Memory B cell (primary cell): ENCODE data around the gene CNIH3.
"Not testable (repeated sequence)": the region's sequence is repeated elsewhere in the genome, so short reads cannot be mapped to it uniquely, and the experiment has no call there.

Experiments
- ATAC-seq: fragments of 150-1000 bp; cut with Tn5 transposase; 2 replicates; pipeline ENCODE4 v1.10.0; 2021; ENCODE audit warnings: low read depth, mild to moderate bottlenecking, moderate library complexity
- DNase-seq, 2 donors: peaks; one replicate each; pipeline ENCODE4 v3.0.0; 2022; ENCODE audit warnings: low spot score in 2 of 2
- H3K27ac Mint-ChIP-seq: one replicate; pipeline ENCODE4 v1.8.0; 2022; ENCODE audit warnings: mild to moderate bottlenecking, moderate library complexity, mixed read lengths
- H3K27me3 Mint-ChIP-seq: one replicate; pipeline ENCODE4 v1.8.0; 2022; ENCODE audit warnings: mixed read lengths
- H3K36me3 Mint-ChIP-seq: one replicate; pipeline ENCODE4 v1.8.0; 2022; ENCODE audit warnings: mild to moderate bottlenecking, mixed read lengths
- H3K4me1 Mint-ChIP-seq: one replicate; pipeline ENCODE4 v1.8.0; 2022; ENCODE audit warnings: mixed read lengths
- H3K4me3 Mint-ChIP-seq: one replicate; pipeline ENCODE4 v1.8.0; 2022; ENCODE audit warnings: mild to moderate bottlenecking, moderate library complexity, mixed read lengths
- H3K9me3 Mint-ChIP-seq: one replicate; pipeline ENCODE4 v1.8.0; 2022; ENCODE audit warnings: mixed read lengths

CNIH3 gene

GRCh38 chr1:224615861-224616755, at the start of gene CNIH3:
TSS of gene CNIH3 (plus strand) at chr1:224616317. CDS start at chr1:224617175, 858 bp downstream.
- peaks cover 2% of the 10 kb centered on the region for H3K9me3 Mint-ChIP-seq
- no peak within 1 kb of the TSS for H3K4me3 Mint-ChIP-seq
- ATAC-seq, result no peak
- no peaks in the 10 kb centered on the region for H3K36me3 Mint-ChIP-seq
- H3K27ac Mint-ChIP-seq, result no peak within 1 kb of the TSS
- peaks cover 10% of the 10 kb centered on the region for H3K4me1 Mint-ChIP-seq
- DNase-seq, result no peak
- peaks cover 18% of the 10 kb centered on the region for H3K27me3 Mint-ChIP-seq

- not testable (repeated sequence) for H3K4me1 Mint-ChIP-seq, H3K9me3 Mint-ChIP-seq, ATAC-seq, H3K36me3 Mint-ChIP-seq, H3K4me3 Mint-ChIP-seq, H3K27ac Mint-ChIP-seq, H3K27me3 Mint-ChIP-seq, DNase-seq
Measured at GRCh38 chr1:224566492-224566891, 49.6 kb upstream of the CNIH3 start.

- DNase-seq (no peak), ATAC-seq (no peak)
- Mint-ChIP-seq H3K27ac (no peak overlapping the region), H3K4me1 (no peaks in the 10 kb centered on the region), H3K4me3 (no peak overlapping the region), H3K9me3 (peaks cover 2% of the 10 kb centered on the region), H3K27me3 (peaks cover 14% of the 10 kb centered on the region), H3K36me3 (peaks cover 2% of the 10 kb centered on the region)
Measured at GRCh38 chr1:224569276-224569675, 46.8 kb upstream of the CNIH3 start.

- H3K27me3 Mint-ChIP-seq, result peaks cover 13% of the 10 kb centered on the region
- H3K36me3 Mint-ChIP-seq, H3K4me1 Mint-ChIP-seq, ATAC-seq, DNase-seq, H3K27ac Mint-ChIP-seq, H3K4me3 Mint-ChIP-seq, H3K9me3 Mint-ChIP-seq: not testable (repeated sequence)
Measured at GRCh38 chr1:224571975-224572374, 44.1 kb upstream of the CNIH3 start.

GRCh38 chr1:224579526-224579925, 36.6 kb upstream of the CNIH3 start:
- Mint-ChIP-seq H3K9me3 (peaks cover 9% of the 10 kb centered on the region), H3K27ac (no peak overlapping the region), H3K27me3 (peaks cover 13% of the 10 kb centered on the region), H3K36me3 (peaks cover 8% of the 10 kb centered on the region), H3K4me1 (no peaks in the 10 kb centered on the region), H3K4me3 (no peak overlapping the region)
- DNase-seq, result no peak
- ATAC-seq, result no peak

- peaks cover 8% of the 10 kb centered on the region for H3K36me3 Mint-ChIP-seq
- no peak for ATAC-seq
- no peaks in the 10 kb centered on the region for H3K4me1 Mint-ChIP-seq
- H3K27me3 Mint-ChIP-seq, result peaks cover 14% of the 10 kb centered on the region
- H3K27ac Mint-ChIP-seq, result no peak overlapping the region
- no peak for DNase-seq
- H3K4me3 Mint-ChIP-seq, result no peak overlapping the region
- H3K9me3 Mint-ChIP-seq, result peaks cover 9% of the 10 kb centered on the region
Measured at GRCh38 chr1:224580006-224580405, 36.1 kb upstream of the CNIH3 start.

GRCh38 chr1:224582041-224582440, 34.1 kb upstream of the CNIH3 start:
- no peaks in the 10 kb centered on the region for H3K4me1 Mint-ChIP-seq
- H3K36me3 Mint-ChIP-seq, result peaks cover 5% of the 10 kb centered on the region
- no peak overlapping the region for H3K4me3 Mint-ChIP-seq
- H3K27me3 Mint-ChIP-seq, result peaks cover 16% of the 10 kb centered on the region
- H3K9me3 Mint-ChIP-seq, result peaks cover 4% of the 10 kb centered on the region
- ATAC-seq (no peak), DNase-seq (no peak)
- no peak overlapping the region for H3K27ac Mint-ChIP-seq

GRCh38 chr1:224583774-224584173, 32.3 kb upstream of the CNIH3 start:
- no peak for ATAC-seq
- Mint-ChIP-seq H3K4me3 (no peak overlapping the region), H3K36me3 (peaks cover 8% of the 10 kb centered on the region), H3K27me3 (peaks cover 11% of the 10 kb centered on the region), H3K27ac (no peak overlapping the region), H3K4me1 (no peaks in the 10 kb centered on the region), H3K9me3 (peaks cover 1% of the 10 kb centered on the region)
- DNase-seq, result no peak

GRCh38 chr1:224585051-224585450, 31.1 kb upstream of the CNIH3 start:
- ATAC-seq, result no peak
- Mint-ChIP-seq H3K9me3 (no peaks in the 10 kb centered on the region), H3K27ac (no peak overlapping the region), H3K36me3 (peaks cover 8% of the 10 kb centered on the region), H3K4me3 (no peak overlapping the region), H3K27me3 (peaks cover 11% of the 10 kb centered on the region), H3K4me1 (no peaks in the 10 kb centered on the region)
- DNase-seq, result no peak

- ATAC-seq (no peak), DNase-seq (no peak)
- Mint-ChIP-seq H3K36me3 (peaks cover 8% of the 10 kb centered on the region), H3K27ac (no peak overlapping the region), H3K4me1 (no peaks in the 10 kb centered on the region), H3K4me3 (no peak overlapping the region), H3K9me3 (no peaks in the 10 kb centered on the region), H3K27me3 (peaks cover 9% of the 10 kb centered on the region)
Measured at GRCh38 chr1:224587051-224587450, 29.1 kb upstream of the CNIH3 start.

- DNase-seq (no peak), ATAC-seq (no peak)
- H3K36me3 Mint-ChIP-seq, result peaks cover 4% of the 10 kb centered on the region
- peaks cover 5% of the 10 kb centered on the region for H3K27me3 Mint-ChIP-seq
- no peak overlapping the region for H3K4me3 Mint-ChIP-seq
- peaks cover 2% of the 10 kb centered on the region for H3K4me1 Mint-ChIP-seq
- no peaks in the 10 kb centered on the region for H3K9me3 Mint-ChIP-seq
- H3K27ac Mint-ChIP-seq, result no peak overlapping the region
Measured at GRCh38 chr1:224588515-224588914, 27.6 kb upstream of the CNIH3 start.

- DNase-seq (no peak), ATAC-seq (no peak)
- Mint-ChIP-seq H3K27me3 (peaks cover 5% of the 10 kb centered on the region), H3K9me3 (no peaks in the 10 kb centered on the region), H3K4me1 (peaks cover 2% of the 10 kb centered on the region), H3K4me3 (no peak overlapping the region), H3K36me3 (peaks cover 4% of the 10 kb centered on the region), H3K27ac (no peak overlapping the region)
Measured at GRCh38 chr1:224589006-224589405, 27.1 kb upstream of the CNIH3 start.

GRCh38 chr1:224591326-224591725, 24.8 kb upstream of the CNIH3 start:
- Mint-ChIP-seq H3K27ac (no peak overlapping the region), H3K4me1 (peaks cover 2% of the 10 kb centered on the region), H3K9me3 (no peaks in the 10 kb centered on the region), H3K4me3 (no peak overlapping the region), H3K36me3 (peaks cover 4% of the 10 kb centered on the region), H3K27me3 (peaks cover 4% of the 10 kb centered on the region)
- DNase-seq, result no peak
- ATAC-seq, result no peak

- Mint-ChIP-seq H3K27ac (no peak overlapping the region), H3K4me1 (peaks cover 2% of the 10 kb centered on the region), H3K27me3 (peaks cover 2% of the 10 kb centered on the region), H3K4me3 (no peak overlapping the region), H3K9me3 (no peaks in the 10 kb centered on the region), H3K36me3 (peaks cover 4% of the 10 kb centered on the region)
- DNase-seq (no peak), ATAC-seq (no peak)
Measured at GRCh38 chr1:224592636-224593582, 23.2 kb upstream of the CNIH3 start.
